AML-193 (cell line): ENCODE data around the gene FRMD3.
"Not testable (repeated sequence)": the region's sequence is repeated elsewhere in the genome, so short reads cannot be mapped to it uniquely, and the experiment has no call there.

ENCODE experiments used
- DNase-seq, 2 experiments: peaks; one replicate each; lab custom pipeline; 2025; lab: John Stamatoyannopoulos, UW

The FRMD3 gene

GRCh38 chr9:83388346-83388745, 149.9 kb downstream of the FRMD3 start:
- DNase-seq: no peak

DNA sequence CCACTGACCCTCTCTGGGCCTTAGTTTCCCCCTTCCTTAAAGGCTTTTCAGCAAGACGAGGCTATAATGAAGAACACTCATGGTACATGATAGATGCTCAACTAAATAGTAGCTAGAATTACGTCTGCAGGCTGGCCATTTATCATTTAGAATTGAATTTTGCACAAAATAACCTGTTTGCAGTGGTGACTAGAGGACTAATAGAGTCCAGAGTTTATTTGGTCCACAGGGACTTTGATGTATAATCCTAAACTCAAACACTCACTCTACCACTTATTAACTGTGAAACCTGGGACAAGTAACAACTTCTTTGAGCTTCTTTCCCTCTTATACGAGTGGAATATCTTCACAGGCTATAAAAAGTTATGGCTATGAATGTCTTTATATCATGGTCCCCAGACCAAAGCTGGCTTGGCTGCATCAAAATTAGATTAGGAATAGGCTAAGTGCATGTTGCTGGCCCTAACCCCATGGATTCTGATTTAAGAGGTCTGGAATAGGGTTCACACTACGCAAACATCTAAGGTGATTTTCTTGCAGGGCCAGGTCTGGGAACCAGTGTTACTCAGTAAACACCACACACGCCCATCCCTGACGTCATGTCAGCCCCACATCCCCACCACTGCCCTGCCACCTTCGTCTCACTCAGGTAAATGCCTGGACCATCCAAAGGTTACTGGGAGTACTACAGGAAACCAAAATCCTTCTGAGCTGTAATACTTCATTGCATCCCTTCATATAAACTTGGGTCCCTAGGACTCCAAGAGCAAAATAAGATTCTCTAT, 150.6 kb downstream of the FRMD3 start:
- DNase-seq: no peak

DNA sequence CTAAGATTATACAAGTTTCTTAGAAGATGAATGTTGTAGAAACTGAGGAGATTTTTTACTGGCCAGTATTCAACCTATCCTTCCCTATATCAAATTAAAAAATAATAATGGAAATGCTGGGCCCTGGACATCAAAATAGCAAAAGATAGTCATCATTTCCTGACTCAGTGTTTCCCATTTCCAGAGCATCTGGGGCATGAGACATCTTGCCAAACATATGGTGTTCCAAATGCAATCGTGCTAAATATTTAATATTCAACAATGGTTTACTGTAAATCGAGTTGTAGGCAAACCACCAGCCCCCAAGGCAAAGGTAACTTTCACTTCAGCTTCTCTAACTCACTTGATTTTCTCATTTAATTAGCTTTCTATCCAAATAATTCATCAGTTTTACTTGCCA, 152.9 kb downstream of the FRMD3 start:
- DNase-seq: no peak

- DNase-seq: no peak
Observed at GRCh38 chr9:83384214-83384613, 154.0 kb downstream of the FRMD3 start.

DNA sequence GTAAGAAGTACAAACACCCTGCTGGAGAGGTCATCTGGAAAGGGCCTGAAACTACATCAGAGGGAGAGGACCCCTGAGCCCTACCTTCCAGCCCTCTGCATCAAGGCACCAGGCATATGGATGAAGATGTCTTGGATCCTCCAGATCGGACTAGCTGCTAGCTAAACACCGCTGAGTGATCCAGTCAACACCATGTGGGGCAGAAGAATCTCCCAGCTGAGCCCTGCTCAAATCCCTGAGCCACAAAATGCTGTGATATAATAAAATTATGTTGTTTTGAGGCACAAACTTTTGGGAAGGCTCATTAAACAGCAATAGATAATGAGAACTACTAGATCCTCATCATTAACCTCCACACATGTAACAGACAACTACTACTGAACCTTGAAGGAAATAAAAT, 155.2 kb downstream of the FRMD3 start:
- DNase-seq: no peak

GRCh38 chr9:83382421-83382820, 155.8 kb downstream of the FRMD3 start:
- no peak for DNase-seq

GRCh38 chr9:83379045-83379444, 159.2 kb downstream of the FRMD3 start:
- no peak for DNase-seq

DNA sequence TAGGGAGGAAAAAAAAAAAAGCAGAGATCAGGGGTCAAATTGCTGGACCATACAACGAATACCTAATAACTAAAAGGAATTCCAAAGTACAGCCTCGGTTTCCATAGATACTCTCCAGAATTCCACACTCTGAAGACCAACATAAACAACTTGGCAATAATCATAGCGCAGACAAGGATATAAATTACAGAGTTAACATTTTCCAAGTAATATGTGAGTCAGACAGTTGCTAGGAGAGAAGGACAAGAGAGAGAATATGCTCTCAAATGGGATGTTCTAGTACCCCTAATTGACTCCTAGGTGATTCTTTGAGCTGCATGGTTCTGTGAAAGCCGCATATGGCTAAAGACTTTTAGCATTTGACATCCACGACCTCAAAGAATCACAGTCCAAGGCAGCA, 165.2 kb downstream of the FRMD3 start:
- DNase-seq: no peak

GRCh38 chr9:83367326-83367725, 170.9 kb downstream of the FRMD3 start:
- DNase-seq: no peak

GRCh38 chr9:83362341-83362995, 175.7 kb downstream of the FRMD3 start:
- DNase-seq: no peak

- DNase-seq: no peak
Observed at GRCh38 chr9:83359039-83359438, 179.2 kb downstream of the FRMD3 start.

GRCh38 chr9:83358493-83358892, 179.7 kb downstream of the FRMD3 start:
- not testable (repeated sequence) for DNase-seq

- no peak for DNase-seq
Observed at GRCh38 chr9:83355729-83356151, 182.5 kb downstream of the FRMD3 start.

DNA sequence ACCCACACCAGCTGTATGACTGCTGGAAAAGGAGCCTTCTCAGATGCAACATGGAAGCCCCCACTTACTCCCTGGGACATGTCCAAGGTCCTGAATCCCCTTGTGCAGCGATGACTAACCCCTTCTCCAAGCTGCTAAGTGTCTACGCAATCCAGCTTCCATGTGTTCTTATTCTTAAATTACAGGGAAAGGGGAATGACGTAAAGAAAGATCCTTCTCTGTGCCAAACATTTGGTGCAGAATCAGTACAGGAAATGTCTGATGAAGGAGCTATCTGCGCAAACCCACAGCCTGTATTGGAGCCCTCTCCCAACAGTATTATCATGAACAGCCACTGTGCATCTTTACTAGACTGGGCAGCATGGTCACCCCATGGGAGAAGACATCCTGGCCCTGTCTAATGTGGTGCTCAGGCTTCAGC, 183.2 kb downstream of the FRMD3 start:
- no peak for DNase-seq

DNA sequence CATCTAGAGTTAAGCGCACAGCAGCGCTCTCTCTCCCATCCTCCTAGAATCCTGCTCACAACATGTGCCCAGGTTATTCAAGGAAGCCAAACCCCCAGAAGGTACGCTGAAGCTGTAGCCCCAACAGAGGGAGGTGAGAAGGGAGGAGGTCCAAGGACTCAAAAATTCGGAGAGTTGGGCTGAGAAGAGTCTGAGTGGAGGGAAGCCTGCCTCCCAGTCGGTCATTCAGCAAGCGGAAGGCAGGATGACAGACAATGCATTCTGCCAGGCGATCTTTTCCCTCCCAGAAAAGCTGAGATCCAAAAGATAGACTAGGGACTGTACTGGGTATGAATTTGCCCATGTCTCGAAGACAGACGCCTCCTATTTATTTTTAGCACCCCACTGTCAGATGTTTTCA, 189.2 kb downstream of the FRMD3 start:
- DNase-seq: no peak

GRCh38 chr9:83346655-83347420, 191.4 kb downstream of the FRMD3 start:
- no peak for DNase-seq

- no peak for DNase-seq
Observed at GRCh38 chr9:83343366-83343999, 194.7 kb downstream of the FRMD3 start.

DNA sequence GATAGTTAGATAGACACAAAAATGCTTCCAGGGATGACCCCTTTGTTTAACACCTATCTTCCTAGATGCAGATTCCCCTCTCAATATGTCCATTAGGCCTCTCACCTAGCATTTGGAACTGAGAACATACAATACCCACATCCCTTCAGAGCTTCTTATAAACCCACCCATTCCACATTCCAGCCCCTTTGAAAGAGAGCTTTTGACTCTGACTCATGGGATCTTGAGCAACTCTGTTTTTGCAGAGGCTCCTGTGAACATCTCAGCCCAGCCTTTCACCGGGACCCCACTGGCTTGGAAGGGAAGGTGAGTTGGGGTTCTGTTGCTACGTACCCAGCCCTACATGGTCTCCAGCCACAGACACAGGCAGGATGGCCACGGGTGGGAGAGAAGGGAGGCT, 195.5 kb downstream of the FRMD3 start:
- no peak for DNase-seq

- no peak for DNase-seq
Observed at GRCh38 chr9:83342006-83342405, 196.2 kb downstream of the FRMD3 start.

GRCh38 chr9:83340451-83340850, 197.8 kb downstream of the FRMD3 start:
- no peak for DNase-seq

GRCh38 chr9:83339435-83339834, 198.8 kb downstream of the FRMD3 start:
- no peak for DNase-seq

DNA sequence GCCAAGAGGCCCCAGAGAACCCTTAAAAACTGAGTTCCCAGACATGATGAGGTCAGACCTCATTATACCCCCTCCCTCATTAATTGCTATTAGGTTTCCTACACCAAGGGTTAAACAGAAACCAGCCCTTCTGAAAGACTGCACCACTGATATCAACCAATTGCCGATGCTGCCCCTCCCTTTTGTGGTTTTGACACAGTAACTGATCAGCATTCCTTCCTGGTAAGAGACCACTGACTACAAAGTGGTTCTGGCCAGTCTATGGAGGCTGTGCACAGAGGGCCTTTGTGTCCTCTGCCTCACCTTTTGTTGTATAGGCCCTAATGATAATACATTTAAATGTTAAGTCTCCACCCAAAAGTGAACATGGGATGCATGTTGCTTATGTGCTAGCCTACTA, 201.5 kb downstream of the FRMD3 start:
- DNase-seq: no peak
